ENCODE results near the gene STIMATE. TPM values are rescaled to one million over a fixed set of nuclear protein-coding genes. Genes with fewer than 3 reads are reported as not detected.

The STIMATE gene
- total and polyA plus RNA-seq, 10 of the 15 experiments (the other 5 are each of a cell fraction or from before 2014, with no cell fraction given), result 0.24 to 24.1 (median 15.4) TPM

GRCh38 chr3:52817221-52817620 is 80.1 kb downstream of the STIMATE start:
- no peaks in the 10 kb centered on the region for H3K9me3 ChIP-seq (replicated peaks; ENCODE audit: control insufficient read depth, insufficient read depth, low read length)
- 85% methylated on average over 10 of the region's 10 CpGs for WGBS (ENCODE audit: insufficient coverage, insufficient replicate concordance, low lambda C conversion rate, missing lambda C conversion rate)
- ChIA-PET RAD21 (ENCODE audit: unreplicated experiment) (no interaction called here), POLR2A (no interaction called here), CTCF (no interaction called here), SMC1A (ENCODE audit: uncharacterized antibody, unreplicated experiment) (no interaction called here)
- no peak overlapping the region for H3K4me3 ChIP-seq
- no peak overlapping the region for H2AFZ ChIP-seq (ENCODE audit: control insufficient read depth, low read depth, low read length)
- TF ChIP-seq NR2C1 (IDR thresholded peaks at IDR 0.05) (no peak), SIX5 (IDR thresholded peaks at IDR 0.05; ENCODE audit: low read depth, low read length, severe bottlenecking) (no peak), EZH2 (IDR thresholded peaks at IDR 0.05; ENCODE audit: borderline replicate concordance, control insufficient read depth, low read depth, low read length) (no peak), CEBPB (IDR thresholded peaks at IDR 0.05; ENCODE audit: borderline replicate concordance in 1 of 2, low read depth in 2 of 2, low read length in 2 of 2) (no peak), BRCA1 (IDR thresholded peaks at IDR 0.05; ENCODE audit: low read depth, low read length) (no peak), SMAD1 (IDR thresholded peaks at IDR 0.05; ENCODE audit: low read depth, partially characterized antibody) (no peak), GABPA (IDR thresholded peaks at IDR 0.05; ENCODE audit: low read depth) (no peak), BHLHE40 (IDR thresholded peaks at IDR 0.05; ENCODE audit: borderline replicate concordance in 1 of 2, low read depth in 2 of 2, low read length in 1 of 2) (no peak)
- TF ChIP-seq, protein P1, sequence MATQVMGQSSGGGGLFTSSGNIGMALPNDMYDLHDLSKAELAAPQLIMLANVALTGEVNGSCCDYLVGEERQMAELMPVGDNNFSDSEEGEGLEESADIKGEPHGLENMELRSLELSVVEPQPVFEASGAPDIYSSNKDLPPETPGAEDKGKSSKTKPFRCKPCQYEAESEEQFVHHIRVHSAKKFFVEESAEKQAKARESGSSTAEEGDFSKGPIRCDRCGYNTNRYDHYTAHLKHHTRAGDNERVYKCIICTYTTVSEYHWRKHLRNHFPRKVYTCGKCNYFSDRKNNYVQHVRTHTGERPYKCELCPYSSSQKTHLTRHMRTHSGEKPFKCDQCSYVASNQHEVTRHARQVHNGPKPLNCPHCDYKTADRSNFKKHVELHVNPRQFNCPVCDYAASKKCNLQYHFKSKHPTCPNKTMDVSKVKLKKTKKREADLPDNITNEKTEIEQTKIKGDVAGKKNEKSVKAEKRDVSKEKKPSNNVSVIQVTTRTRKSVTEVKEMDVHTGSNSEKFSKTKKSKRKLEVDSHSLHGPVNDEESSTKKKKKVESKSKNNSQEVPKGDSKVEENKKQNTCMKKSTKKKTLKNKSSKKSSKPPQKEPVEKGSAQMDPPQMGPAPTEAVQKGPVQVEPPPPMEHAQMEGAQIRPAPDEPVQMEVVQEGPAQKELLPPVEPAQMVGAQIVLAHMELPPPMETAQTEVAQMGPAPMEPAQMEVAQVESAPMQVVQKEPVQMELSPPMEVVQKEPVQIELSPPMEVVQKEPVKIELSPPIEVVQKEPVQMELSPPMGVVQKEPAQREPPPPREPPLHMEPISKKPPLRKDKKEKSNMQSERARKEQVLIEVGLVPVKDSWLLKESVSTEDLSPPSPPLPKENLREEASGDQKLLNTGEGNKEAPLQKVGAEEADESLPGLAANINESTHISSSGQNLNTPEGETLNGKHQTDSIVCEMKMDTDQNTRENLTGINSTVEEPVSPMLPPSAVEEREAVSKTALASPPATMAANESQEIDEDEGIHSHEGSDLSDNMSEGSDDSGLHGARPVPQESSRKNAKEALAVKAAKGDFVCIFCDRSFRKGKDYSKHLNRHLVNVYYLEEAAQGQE (IDR thresholded peaks at IDR 0.05; ENCODE audit: low read depth, low read length), result no peak
- FAIRE-seq (no peak), DNase-seq (ENCODE audit: low read depth, low spot score) (no peak), ATAC-seq (no peak)
- no peaks in the 10 kb centered on the region for H3K4me1 ChIP-seq (ENCODE audit: control insufficient read depth, insufficient read depth, low read length)
- H3K27ac ChIP-seq (ENCODE audit: control insufficient read depth, insufficient read depth), result no peak overlapping the region
- H3K4me2 ChIP-seq (ENCODE audit: control insufficient read depth, insufficient read depth), result no peak overlapping the region
- H3K9ac ChIP-seq (ENCODE audit: control insufficient read depth, insufficient read depth, low read length), result no peak overlapping the region
- no peaks in the 10 kb centered on the region for H4K20me1 ChIP-seq (ENCODE audit: control insufficient read depth, insufficient read depth)
- intact Hi-C loops (cut with micrococcal nuclease; ENCODE audit: unreplicated experiment) (no loop called here), in situ Hi-C loops (cut with MboI) (no loop called here)
- no peaks in the 10 kb centered on the region for H3K79me2 ChIP-seq (ENCODE audit: control insufficient read depth, insufficient read depth, low read length)
- BruUV-seq (replicated peaks), result no TSS peak
- H3K36me3 ChIP-seq (ENCODE audit: control insufficient read depth in 2 of 2, insufficient read depth in 2 of 2, low read length in 1 of 2), result no peaks in the 10 kb centered on the region
- no peaks in the 10 kb centered on the region for H3K27me3 ChIP-seq (replicated peaks in 1 of 2; ENCODE audit: control insufficient read depth in 2 of 2, insufficient read depth in 2 of 2, low read length in 1 of 2)

Data from GM12878 (cell line).